ENCODE results near the gene C17orf113. TPM values are rescaled to one million over a fixed set of nuclear protein-coding genes. Genes with fewer than 3 reads are reported as not detected.

C17orf113 gene
- total and polyA plus RNA-seq, 2 of the 4 experiments (the other 2 are of a cell fraction): under 0.01 to 0.03 TPM

- no peak for TF ChIP-seq FOS (IDR thresholded peaks at IDR 0.05; ENCODE audit: low read depth, low read length)
These were observed 46.1 kb upstream of the C17orf113 start (continued) for GRCh38 chr17:42096360-42097111.

- H3K4me1 ChIP-seq (ENCODE audit: control insufficient read depth, insufficient read depth, low read length): no peaks in the 10 kb centered on the region
- no peak for DNase-seq
- H3K4ac ChIP-seq (ENCODE audit: low read depth, low read length): no peak overlapping the region
- H2BK20ac ChIP-seq (ENCODE audit: low read depth, low read length): no peak overlapping the region
- H3K9me1 ChIP-seq (ENCODE audit: insufficient read depth, low read length): no peaks in the 10 kb centered on the region
- H3K18ac ChIP-seq (ENCODE audit: low read depth, low read length): no peak overlapping the region
- H2AFZ ChIP-seq (replicated peaks; ENCODE audit: low read length, poor library complexity): no peak overlapping the region
- H4K8ac ChIP-seq (ENCODE audit: low read depth in 2 of 2, low read length in 2 of 2): no peak overlapping the region
- H3K14ac ChIP-seq (replicated peaks; ENCODE audit: low read depth, low read length): no peak overlapping the region
- H3K4me2 ChIP-seq (ENCODE audit: low read depth, low read length): no peak overlapping the region
- no peak overlapping the region for H4K91ac ChIP-seq (ENCODE audit: insufficient read depth, low read depth, low read length)
- CTCF ChIA-PET: no interaction called here
- H3K36me3 ChIP-seq (ENCODE audit: control insufficient read depth, insufficient read depth, low read length): no peaks in the 10 kb centered on the region
- no peak overlapping the region for H4K5ac ChIP-seq (ENCODE audit: low read depth, low read length)
- no peak overlapping the region for H3K4me3 ChIP-seq (ENCODE audit: insufficient read depth, low read depth, low read length)
- dilution Hi-C loops (cut with HindIII; ENCODE audit: low sequenced_read_pairs, unreplicated experiment) (no loop called here), in situ Hi-C loops (cut with MboI; ENCODE audit: low sequenced_read_pairs) (no loop called here), intact Hi-C loops (cut with micrococcal nuclease) (no loop called here)
- H2BK15ac ChIP-seq (ENCODE audit: low read depth, low read length): no peak overlapping the region
- WGBS, 2 experiments (ENCODE audit: extremely low coverage in 2 of 2, insufficient read length in 1 of 2): 53% methylated on average over 3 of the region's 12 CpGs; no CpG with 5 or more reads in 1 of the 2 experiments
- H2AK9ac ChIP-seq (replicated peaks; ENCODE audit: low read depth, low read length, poor library complexity): no peak overlapping the region
- no peaks in the 10 kb centered on the region for H3K9me3 ChIP-seq (ENCODE audit: control insufficient read depth, insufficient read depth, low read length)
- H3K56ac ChIP-seq (ENCODE audit: extremely low read depth, insufficient read depth, low read length): no peak overlapping the region
- H3K9ac ChIP-seq (ENCODE audit: low read depth, low read length): no peak overlapping the region
- 0 out of 2 replicates have a peak overlapping the region, but pooled peaks have one; percentile 59 for H3K23ac ChIP-seq (ENCODE audit: low read depth, low read length)
- no peak overlapping the region for H2BK5ac ChIP-seq (ENCODE audit: low read depth, low read length, poor library complexity, severe bottlenecking)
- H3K27ac ChIP-seq (ENCODE audit: insufficient read depth, low read length): no peak overlapping the region
- H3K27me3 ChIP-seq (ENCODE audit: control insufficient read depth, insufficient read depth, low read length): peaks cover 80% of the 10 kb centered on the region
- H2AK5ac ChIP-seq (ENCODE audit: low read depth, low read length): no peak overlapping the region
- H2BK120ac ChIP-seq (ENCODE audit: low read depth, low read length): no peak overlapping the region
- no peak for ATAC-seq (ENCODE audit: low read depth)
- BruUV-seq (replicated peaks): no TSS peak
- H4K20me1 ChIP-seq (ENCODE audit: insufficient read depth, low read length): no peaks in the 10 kb centered on the region
- H3K79me1 ChIP-seq (ENCODE audit: low read depth in 1 of 2, low read length in 2 of 2): no peaks in the 10 kb centered on the region
- POLR2A ChIA-PET (ENCODE audit: unreplicated experiment): no interaction called here
- TF ChIP-seq NFE2L2 (IDR thresholded peaks at IDR 0.05; ENCODE audit: low read depth, low read length) (no peak), CEBPB (IDR thresholded peaks at IDR 0.05; ENCODE audit: low read depth, low read length) (no peak), USF2 (IDR thresholded peaks at IDR 0.05; ENCODE audit: low read depth, low read length) (no peak), MAZ (IDR thresholded peaks at IDR 0.05; ENCODE audit: borderline replicate concordance, low read depth, low read length) (no peak), RAD21 (IDR thresholded peaks at IDR 0.05; ENCODE audit: low read length) (no peak), RFX5 (IDR thresholded peaks at IDR 0.05; ENCODE audit: low read depth, low read length) (no peak), MXI1 (IDR thresholded peaks at IDR 0.05; ENCODE audit: borderline replicate concordance, low read depth, low read length) (no peak), SMC3 (IDR thresholded peaks at IDR 0.05; ENCODE audit: low read depth, low read length) (no peak), CTCF (conservative IDR thresholded peaks at IDR 0.05; ENCODE audit: low read depth, low read length) (no peak), CHD1 (IDR thresholded peaks at IDR 0.05; ENCODE audit: low read depth, low read length) (no peak), BHLHE40 (IDR thresholded peaks at IDR 0.05; ENCODE audit: low read depth, low read length) (no peak), POLR2A (IDR thresholded peaks at IDR 0.05; ENCODE audit: low read depth, low read length) (no peak), FOS (IDR thresholded peaks at IDR 0.05; ENCODE audit: low read depth, low read length) (no peak), MAFK (IDR thresholded peaks at IDR 0.05; ENCODE audit: low read depth, low read length) (no peak)
These were observed 44.1 kb upstream of the C17orf113 start for GRCh38 chr17:42094375-42095069.

Measured in IMR-90 (cell line).